IPS-15b (cell line): ENCODE results near the gene ARL15.

Experiments
- H3K27me3 ChIP-seq: one replicate; pipeline ENCODE4 v1.6.1; 2013; ENCODE audit warnings: low read length; ENCODE audit not compliant: control insufficient read depth, insufficient read depth
- H3K36me3 ChIP-seq: one replicate; pipeline ENCODE4 v1.6.1; 2013; ENCODE audit warnings: low read length; ENCODE audit not compliant: control insufficient read depth, insufficient read depth
- H3K4me1 ChIP-seq: one replicate; pipeline ENCODE4 v1.6.1; 2013; ENCODE audit warnings: mild to moderate bottlenecking, low read length; ENCODE audit not compliant: control insufficient read depth, insufficient read depth
- H3K4me3 ChIP-seq: one replicate; pipeline ENCODE4 v1.5.1; 2013; ENCODE audit warnings: low read depth, low read length
- H3K9ac ChIP-seq: one replicate; pipeline ENCODE4 v1.6.1; 2013; ENCODE audit warnings: low read depth, mild to moderate bottlenecking, low read length
- H3K9me3 ChIP-seq: one replicate; pipeline ENCODE4 v1.6.1; 2013; ENCODE audit warnings: mild to moderate bottlenecking, low read length; ENCODE audit not compliant: control insufficient read depth, insufficient read depth

ARL15 gene

GRCh38 chr5:54295651-54296276 lies 14.6 kb downstream of the ARL15 start:
- no peaks in the 10 kb centered on the region for H3K36me3 ChIP-seq
- H3K9ac ChIP-seq = no peak overlapping the region
- H3K4me1 ChIP-seq = peaks cover 8% of the 10 kb centered on the region
- H3K9me3 ChIP-seq = no peaks in the 10 kb centered on the region
- no peak overlapping the region for H3K4me3 ChIP-seq
- no peaks in the 10 kb centered on the region for H3K27me3 ChIP-seq

DNA sequence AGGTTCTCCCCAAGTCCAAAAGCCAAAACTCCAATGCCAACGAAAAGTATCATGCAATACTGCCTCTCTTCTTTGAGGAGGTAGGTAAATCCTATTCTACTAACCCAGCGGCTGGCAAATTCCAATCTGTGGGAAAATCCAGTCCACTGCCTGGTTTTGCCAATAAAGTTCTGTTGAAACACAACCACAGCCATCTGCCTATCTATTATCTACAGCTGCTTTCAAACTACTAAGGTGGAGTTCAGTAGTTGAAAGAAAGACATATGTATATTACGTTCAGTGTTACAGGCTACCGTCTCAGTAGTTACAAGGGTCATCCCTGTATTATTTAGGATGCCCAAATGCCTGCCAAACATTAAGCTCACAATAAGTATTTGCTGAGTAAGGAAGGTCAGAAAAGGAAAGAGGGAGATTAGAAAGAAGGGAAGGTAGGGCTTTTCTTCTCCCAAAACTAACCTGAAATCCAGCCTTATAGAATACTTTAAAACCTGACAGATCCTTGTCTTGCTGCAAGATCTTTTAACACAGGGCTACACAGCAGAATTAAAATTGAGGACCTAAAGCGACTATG lies 16.2 kb downstream of the ARL15 start:
- Histone ChIP-seq H3K4me3 (no peak overlapping the region), H3K9ac (no peak overlapping the region), H3K27me3 (no peaks in the 10 kb centered on the region), H3K9me3 (no peaks in the 10 kb centered on the region), H3K36me3 (no peaks in the 10 kb centered on the region), H3K4me1 (peaks cover 8% of the 10 kb centered on the region)

- H3K9me3 ChIP-seq = no peaks in the 10 kb centered on the region
- no peaks in the 10 kb centered on the region for H3K36me3 ChIP-seq
- no peak overlapping the region for H3K4me3 ChIP-seq
- H3K27me3 ChIP-seq = no peaks in the 10 kb centered on the region
- H3K9ac ChIP-seq = no peak overlapping the region
- H3K4me1 ChIP-seq = peaks cover 8% of the 10 kb centered on the region
These were observed 17.5 kb downstream of the ARL15 start for GRCh38 chr5:54292866-54293265.

DNA sequence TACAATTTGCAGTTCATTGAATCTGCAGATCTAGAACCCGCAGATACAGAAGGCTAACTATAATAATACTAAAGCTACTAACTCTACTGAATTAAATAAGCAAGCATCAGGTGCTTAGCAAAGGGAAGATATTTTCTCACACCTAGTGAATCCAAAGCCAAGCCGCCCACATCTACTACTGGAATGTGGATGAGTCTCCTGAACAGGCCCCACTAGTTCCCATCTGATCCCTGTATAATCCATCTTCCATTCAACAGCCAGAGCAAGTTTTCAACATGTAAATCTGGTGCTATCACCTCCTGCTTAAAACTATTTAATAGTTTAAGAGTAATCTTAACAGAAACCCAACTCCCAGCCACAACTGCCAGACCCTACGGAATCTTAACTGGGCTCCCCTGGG lies 18.9 kb downstream of the ARL15 start:
- no peaks in the 10 kb centered on the region for H3K27me3 ChIP-seq
- no peak overlapping the region for H3K4me3 ChIP-seq
- H3K36me3 ChIP-seq = no peaks in the 10 kb centered on the region
- peaks cover 8% of the 10 kb centered on the region for H3K4me1 ChIP-seq
- no peak overlapping the region for H3K9ac ChIP-seq
- no peaks in the 10 kb centered on the region for H3K9me3 ChIP-seq

DNA sequence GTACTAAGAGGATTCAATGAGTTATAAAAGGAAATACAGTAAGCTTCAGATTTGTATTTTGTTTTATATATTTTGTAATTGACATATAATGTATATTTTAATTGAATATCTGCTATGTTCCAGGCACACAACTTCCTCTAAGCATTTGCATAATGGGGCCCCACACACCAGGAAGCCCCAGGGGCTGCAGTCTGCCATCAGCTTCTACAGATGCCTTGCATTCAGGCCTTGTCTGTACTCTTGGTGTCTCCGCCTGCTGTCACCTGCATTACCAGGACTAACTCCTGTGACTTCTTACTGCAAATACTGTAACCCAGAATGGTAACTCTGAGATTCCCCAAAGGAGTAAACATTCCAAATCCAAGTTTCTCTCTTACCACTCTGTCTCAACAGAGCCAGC lies 20.6 kb downstream of the ARL15 start:
- no peaks in the 10 kb centered on the region for H3K36me3 ChIP-seq
- H3K4me3 ChIP-seq = no peak overlapping the region
- no peaks in the 10 kb centered on the region for H3K9me3 ChIP-seq
- H3K9ac ChIP-seq = no peak overlapping the region
- H3K4me1 ChIP-seq = no peaks in the 10 kb centered on the region
- no peaks in the 10 kb centered on the region for H3K27me3 ChIP-seq

DNA sequence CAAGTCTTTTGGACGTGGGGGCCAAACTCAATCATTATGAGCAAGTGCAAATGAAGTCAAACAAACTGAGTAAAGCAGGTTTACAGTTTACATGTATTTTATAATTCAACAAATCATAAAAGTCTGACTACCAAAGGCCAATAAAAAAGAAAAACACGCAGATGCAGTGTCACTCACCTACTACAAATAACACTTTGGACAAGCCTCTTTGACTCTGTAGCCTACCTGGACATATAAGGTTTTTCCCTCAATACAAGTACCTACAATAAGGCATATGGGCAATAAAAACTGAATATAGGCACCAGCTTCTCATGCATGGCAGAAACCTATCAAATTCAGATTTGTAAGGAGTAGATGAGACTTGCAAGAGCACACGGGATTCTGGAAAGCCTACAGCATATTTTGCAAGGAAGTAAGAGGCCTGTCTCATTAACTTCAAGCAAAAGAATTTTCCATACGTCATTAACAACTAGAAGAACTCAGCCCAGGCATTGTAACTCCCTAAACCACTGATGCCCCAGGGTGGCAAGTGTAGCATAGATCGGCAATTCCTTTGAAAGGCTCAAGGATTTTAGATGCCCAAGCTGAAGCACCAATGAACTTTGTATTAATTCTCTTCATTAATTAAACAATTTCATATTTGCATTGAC lies 21.7 kb downstream of the ARL15 start:
- no peak overlapping the region for H3K4me3 ChIP-seq
- H3K27me3 ChIP-seq = no peaks in the 10 kb centered on the region
- H3K4me1 ChIP-seq = no peaks in the 10 kb centered on the region
- H3K9ac ChIP-seq = no peak overlapping the region
- H3K9me3 ChIP-seq = no peaks in the 10 kb centered on the region
- no peaks in the 10 kb centered on the region for H3K36me3 ChIP-seq

GRCh38 chr5:54285686-54286085 lies 24.7 kb downstream of the ARL15 start:
- no peaks in the 10 kb centered on the region for H3K36me3 ChIP-seq

DNA sequence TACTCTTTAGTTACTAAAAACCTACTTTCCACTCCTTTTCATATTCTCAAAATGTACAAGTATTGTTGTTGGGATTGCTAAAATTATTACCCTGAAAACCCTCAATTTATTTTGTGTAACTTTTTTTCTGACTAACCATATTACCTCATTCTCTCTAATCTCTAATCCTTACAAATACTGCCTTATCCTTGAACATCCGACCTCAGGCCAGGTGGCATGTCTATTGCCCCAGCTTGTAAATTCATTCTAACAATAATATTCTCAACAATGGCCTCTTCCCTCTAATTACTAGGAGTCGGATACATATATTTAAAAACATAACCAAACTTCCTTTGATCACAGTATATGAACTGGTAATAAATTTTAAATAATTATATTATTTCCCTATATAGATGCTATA lies 25.8 kb downstream of the ARL15 start:
- Histone ChIP-seq H3K36me3 (no peaks in the 10 kb centered on the region), H3K4me3 (no peak overlapping the region), H3K9ac (no peak overlapping the region), H3K4me1 (no peaks in the 10 kb centered on the region), H3K9me3 (no peaks in the 10 kb centered on the region), H3K27me3 (no peaks in the 10 kb centered on the region)

More at GRCh38 chr5:54285686-54286085, 24.7 kb downstream of the ARL15 start:
- no peak overlapping the region for H3K4me3 ChIP-seq
- no peak overlapping the region for H3K9ac ChIP-seq
- no peaks in the 10 kb centered on the region for H3K27me3 ChIP-seq
- H3K9me3 ChIP-seq = no peaks in the 10 kb centered on the region
- H3K4me1 ChIP-seq = no peaks in the 10 kb centered on the region

DNA sequence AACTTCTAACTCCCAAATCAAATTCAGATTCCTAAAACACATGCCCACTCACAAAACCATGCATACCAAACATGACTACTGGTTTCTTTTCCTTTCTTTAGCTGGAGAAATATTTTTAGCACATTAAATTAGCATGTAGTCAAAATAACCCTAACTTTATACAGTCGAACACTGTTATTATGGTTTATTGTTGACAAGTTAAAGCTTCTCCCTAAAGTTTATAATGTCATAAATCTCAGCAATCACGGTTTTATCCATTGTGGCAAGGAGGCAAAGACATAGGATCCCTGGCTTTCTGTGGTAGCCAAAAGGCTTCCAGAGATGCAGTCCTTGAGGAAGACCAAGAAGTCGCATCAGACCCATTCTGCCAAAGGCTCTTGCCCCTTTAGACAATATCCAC lies 27.5 kb downstream of the ARL15 start:
- H3K36me3 ChIP-seq = no peaks in the 10 kb centered on the region
- no peak overlapping the region for H3K4me3 ChIP-seq
- H3K27me3 ChIP-seq = no peaks in the 10 kb centered on the region
- H3K9ac ChIP-seq = no peak overlapping the region
- no peaks in the 10 kb centered on the region for H3K4me1 ChIP-seq
- no peaks in the 10 kb centered on the region for H3K9me3 ChIP-seq

GRCh38 chr5:54281960-54282692 lies 28.2 kb downstream of the ARL15 start:
- no peaks in the 10 kb centered on the region for H3K9me3 ChIP-seq
- H3K4me1 ChIP-seq = no peaks in the 10 kb centered on the region
- no peak overlapping the region for H3K4me3 ChIP-seq

GRCh38 chr5:54279960-54280359 lies 30.4 kb downstream of the ARL15 start:
- Histone ChIP-seq H3K4me3 (no peak overlapping the region), H3K36me3 (no peaks in the 10 kb centered on the region), H3K4me1 (no peaks in the 10 kb centered on the region), H3K9ac (no peak overlapping the region), H3K9me3 (no peaks in the 10 kb centered on the region), H3K27me3 (no peaks in the 10 kb centered on the region)

More at GRCh38 chr5:54281960-54282692, 28.2 kb downstream of the ARL15 start:
- H3K9ac ChIP-seq = no peak overlapping the region
- H3K36me3 ChIP-seq = no peaks in the 10 kb centered on the region
- H3K27me3 ChIP-seq = no peaks in the 10 kb centered on the region
